ENCODE measurements around the gene TAF11L4.
"Not testable (repeated sequence)": the region's sequence is repeated elsewhere in the genome, so short reads cannot be mapped to it uniquely, and the experiment has no call there.

Gene TAF11L4

DNA sequence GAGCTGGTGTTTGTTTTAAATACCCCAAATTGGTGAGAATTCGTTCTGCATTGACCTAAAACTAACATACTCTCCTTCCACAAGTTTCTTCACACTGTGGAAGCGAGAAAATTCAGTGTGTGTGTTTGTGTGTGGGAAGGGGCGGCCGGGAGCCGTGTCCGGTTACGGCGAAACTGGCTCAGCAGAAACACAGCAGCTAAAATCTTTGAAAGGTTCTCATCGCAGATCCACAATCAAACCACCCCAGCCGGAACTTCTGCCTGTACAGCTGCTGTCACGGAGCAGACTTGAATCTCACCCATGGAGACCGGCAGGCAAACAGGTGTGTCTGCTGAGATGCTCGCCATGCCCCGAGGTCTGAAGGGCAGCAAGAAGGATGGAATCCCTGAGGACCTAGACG lies at the start of gene TAF11L4:
TSS of gene TAF11L4 (plus strand) at position 301 of the 400 bp plus-strand sequence.
- not testable (repeated sequence) for H3K27ac ChIP-seq

DNA sequence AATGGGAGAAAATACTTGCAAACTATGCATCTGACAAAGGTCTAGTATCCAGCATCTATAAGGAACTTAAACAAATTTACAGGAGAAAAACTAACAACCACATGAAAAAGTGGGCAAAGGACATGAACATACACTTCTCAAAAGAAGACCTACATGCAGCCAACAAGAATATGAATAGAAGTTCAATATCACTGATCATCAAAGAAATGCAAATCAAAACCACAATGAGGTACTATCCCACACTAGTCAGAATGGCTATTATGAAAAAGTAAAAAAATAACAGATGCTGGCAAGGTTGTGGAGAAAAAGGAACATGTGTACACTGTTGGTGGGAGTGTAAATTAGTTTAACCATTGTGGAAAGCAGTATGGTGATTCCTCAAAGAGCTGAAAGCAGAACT lies 46.5 kb upstream of the TAF11L4 start:
- not testable (repeated sequence) for H3K27ac ChIP-seq

DNA sequence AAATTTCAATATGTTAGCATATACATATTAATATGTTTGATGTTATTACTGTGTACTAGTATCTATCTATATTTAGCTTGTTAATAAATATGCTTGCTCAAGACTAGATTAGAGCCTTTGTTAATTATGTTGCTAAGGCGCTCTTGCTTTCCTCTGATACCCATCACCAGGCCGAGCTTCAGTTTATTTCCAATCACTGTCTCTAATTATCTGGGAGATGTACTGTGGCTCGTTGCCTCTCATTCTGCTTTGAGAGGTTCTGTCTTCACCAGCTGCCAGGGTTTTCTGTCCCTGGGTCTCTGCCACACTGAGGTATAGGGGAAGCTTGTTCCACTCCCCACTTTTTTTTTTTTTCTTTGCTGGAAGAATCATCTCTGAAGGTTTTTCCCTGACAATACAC lies 44.6 kb upstream of the TAF11L4 start:
- TF ChIP-seq, protein P1, sequence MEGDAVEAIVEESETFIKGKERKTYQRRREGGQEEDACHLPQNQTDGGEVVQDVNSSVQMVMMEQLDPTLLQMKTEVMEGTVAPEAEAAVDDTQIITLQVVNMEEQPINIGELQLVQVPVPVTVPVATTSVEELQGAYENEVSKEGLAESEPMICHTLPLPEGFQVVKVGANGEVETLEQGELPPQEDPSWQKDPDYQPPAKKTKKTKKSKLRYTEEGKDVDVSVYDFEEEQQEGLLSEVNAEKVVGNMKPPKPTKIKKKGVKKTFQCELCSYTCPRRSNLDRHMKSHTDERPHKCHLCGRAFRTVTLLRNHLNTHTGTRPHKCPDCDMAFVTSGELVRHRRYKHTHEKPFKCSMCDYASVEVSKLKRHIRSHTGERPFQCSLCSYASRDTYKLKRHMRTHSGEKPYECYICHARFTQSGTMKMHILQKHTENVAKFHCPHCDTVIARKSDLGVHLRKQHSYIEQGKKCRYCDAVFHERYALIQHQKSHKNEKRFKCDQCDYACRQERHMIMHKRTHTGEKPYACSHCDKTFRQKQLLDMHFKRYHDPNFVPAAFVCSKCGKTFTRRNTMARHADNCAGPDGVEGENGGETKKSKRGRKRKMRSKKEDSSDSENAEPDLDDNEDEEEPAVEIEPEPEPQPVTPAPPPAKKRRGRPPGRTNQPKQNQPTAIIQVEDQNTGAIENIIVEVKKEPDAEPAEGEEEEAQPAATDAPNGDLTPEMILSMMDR (conservative IDR thresholded peaks at IDR 0.05) = no peak
- no peak overlapping the region for H3K27ac ChIP-seq

DNA sequence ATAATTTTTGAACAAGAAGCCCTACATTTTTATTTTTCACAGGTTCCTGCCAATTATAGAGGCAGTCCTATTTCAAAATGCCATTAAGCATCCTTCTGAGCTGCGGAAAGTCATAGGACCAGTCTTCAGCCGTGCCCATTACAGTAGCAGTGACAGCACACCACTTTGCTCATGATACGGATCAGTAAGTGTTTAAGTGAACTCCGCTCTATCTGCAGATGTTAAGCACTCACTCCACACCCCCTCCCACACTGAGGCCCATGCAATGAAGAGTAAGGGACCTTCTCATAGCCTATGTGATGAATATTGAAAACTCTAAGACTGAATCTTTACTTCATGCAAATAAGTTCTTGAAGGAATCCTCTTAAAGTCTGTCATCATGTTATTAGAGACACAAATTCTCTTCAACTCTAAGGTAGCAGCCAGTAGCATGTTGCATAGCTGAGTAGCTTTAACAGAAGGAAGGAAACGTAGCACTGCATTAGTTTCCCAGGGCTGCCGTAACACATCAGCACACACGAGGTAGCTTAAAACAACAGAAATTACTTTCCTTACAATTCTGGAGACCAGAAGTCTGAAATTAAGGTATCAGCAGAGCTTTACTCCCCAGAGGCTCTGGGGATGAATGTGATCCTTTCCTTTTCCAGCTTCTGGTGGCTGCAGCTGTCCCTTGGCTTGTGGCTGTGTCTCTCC lies 43.9 kb upstream of the TAF11L4 start:
- TF ChIP-seq, protein P1 (conservative IDR thresholded peaks at IDR 0.05) = no peak
- H3K27ac ChIP-seq = no peak overlapping the region

DNA sequence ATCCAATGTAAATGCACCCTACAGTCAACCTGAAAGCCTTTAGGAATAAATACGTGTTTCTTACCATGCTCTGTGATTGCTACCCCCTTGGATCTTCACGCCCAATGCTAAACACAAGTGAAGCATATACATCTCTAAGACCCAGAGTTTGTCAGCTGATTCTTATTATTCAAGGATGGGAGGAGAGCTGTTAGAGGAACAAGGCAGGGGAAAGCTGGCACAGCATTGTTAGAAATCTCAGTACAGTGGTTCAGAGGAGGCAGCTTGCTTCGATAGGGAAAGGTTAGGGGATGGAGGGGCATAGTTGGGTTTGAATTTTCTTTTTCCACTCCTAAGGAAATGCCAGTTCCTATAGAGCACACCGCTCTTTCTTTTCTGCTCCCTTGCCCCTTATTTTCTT lies 40.2 kb upstream of the TAF11L4 start:
- H3K27ac ChIP-seq = no peak overlapping the region

DNA sequence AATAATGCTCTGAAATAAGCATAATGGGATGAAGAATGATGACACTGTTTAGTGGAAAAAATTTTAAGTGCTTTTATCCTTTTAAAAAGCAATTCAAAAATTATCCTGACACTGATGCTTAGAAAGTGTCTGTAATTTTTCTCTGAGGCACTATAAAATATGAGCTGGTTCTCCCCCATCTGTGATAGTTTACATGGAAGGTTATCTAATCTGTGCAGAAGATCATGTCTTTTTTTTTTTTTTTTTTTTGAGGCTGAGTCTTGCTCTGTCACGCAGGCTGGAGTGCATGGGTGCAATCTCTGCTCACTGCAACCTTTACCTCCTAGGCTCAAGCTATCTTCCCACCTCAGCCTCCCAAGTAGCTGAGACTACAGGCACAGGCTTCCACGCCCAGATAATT lies 38.8 kb upstream of the TAF11L4 start:
- H3K27ac ChIP-seq = no peak overlapping the region
- TF ChIP-seq, protein P1 (conservative IDR thresholded peaks at IDR 0.05) = no peak

More for the DNA sequence above, 40.2 kb upstream of the TAF11L4 start:
- TF ChIP-seq, protein P1 (conservative IDR thresholded peaks at IDR 0.05) = no peak

DNA sequence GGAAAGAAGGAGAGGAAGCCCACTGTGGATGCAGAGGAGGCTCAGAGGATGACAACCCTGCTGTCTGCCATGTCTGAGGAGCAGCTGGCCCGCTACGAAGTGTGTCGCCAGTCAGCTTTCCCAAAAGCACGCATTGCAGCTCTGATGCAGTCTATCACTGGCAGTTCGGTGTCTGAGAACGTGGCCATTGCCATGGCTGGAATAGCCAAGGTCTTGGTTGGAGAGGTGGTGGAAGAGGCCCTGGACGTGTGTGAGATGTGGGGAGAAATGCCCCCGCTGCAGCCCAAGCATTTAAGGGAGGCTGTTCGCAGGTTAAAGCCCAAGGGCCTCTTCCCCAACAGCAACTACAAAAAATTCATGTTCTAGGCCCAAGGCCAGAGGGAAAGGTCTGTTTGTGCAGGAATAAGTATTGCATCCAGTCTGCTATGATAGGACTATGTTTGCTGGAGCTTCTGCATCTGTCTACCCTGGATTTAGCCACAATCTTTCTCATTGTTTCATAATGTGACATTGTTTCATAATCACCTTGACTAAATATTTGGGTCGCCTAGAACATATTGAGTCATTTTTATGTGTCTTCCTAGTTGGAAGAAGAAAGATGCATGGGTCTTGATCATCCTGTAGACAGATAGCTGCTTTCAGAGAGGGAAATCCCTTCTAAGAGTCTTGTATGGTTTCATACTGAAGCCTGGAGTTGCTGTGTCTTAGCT lies 35.0 kb upstream of the TAF11L4 start:
- H3K27ac ChIP-seq = not testable (repeated sequence)

DNA sequence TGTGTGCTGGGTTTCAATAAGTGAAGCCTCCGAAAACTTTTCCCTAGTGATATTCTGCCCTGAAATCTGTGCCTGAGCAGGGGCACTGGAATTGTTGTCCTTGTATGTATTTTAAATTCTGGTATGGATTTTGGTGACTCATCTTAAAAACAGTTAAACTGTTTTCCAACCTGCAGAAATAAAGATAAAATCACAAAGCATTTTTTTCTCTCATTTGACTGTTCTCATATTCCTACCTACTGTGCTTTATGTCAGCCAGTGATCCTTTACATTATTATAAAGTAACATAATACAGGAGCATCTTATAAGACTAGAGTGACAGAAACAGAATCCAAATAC lies 34.5 kb upstream of the TAF11L4 start:
- no peak overlapping the region for H3K27ac ChIP-seq
- TF ChIP-seq, protein P1 (conservative IDR thresholded peaks at IDR 0.05) = no peak

DNA sequence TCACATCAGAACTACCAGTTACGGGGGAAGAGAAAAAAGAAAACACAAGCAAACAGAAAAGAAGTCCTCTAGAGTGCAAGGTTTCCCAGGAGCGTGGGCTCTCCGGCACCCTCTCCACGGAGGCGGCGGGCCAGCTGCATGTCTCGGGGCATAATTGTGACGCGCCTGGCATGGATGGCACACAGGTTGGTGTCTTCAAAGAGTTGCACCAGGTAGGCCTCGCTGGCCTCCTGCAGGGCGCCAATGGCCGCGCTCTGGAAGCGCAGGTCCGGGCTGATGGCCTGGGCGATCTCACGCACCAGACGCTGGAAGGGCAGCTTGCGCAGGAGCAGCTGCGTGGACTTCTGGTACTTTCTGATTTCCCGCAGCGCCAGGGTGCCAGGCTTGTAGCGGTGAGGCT lies 30.3 kb upstream of the TAF11L4 start:
- not testable (repeated sequence) for H3K27ac ChIP-seq

DNA sequence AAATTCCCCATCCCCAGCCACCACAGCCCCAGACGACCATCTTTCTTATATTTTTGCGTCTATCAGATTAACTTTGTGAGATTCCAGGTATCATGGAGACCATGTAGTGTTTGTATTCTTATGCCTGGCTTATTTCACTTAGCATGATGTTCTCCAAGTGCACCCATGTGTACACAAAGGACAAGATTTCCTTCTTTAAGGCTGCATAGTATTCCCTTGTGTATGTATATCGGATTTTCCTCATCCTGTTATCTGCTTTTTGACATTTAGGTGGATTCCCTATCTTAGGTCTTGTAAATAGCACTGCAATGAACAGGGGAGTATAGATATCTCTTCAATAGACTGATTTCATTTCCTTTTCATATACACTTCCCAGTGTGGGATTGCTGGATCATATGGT lies 28.8 kb upstream of the TAF11L4 start:
- TF ChIP-seq, protein P1 (conservative IDR thresholded peaks at IDR 0.05) = no peak
- H3K27ac ChIP-seq = no peak overlapping the region

All from VCaP (cell line).